GM21367 (cell line): ENCODE measurements around the gene SOX6.

Experiments
- ATAC-seq: cut with Tn5 transposase; IDR thresholded peaks from one replicate; pipeline ENCODE4 v1.9.1; 2021; ENCODE audit not compliant: unreplicated experiment

The SOX6 gene

DNA sequence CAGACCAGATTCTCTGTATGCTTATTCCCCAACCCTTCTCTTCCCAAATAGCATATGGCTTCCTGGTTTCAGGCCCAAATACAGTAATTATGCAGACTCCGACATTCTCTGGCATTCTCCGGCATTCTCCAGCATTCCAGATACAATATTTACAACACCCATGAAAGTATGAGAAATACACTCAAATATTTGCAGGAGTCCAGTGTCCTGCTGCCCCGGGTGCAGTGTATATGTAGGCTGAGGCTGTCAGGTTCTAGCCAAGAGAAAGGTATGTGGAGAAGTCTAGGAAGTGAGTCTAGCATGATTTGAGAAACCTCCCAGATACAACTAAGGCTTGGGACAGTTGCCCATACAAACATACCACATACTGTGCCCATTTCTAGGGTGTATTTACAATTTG is 160.7 kb downstream of the SOX6 start:
- ATAC-seq = no peak

- no peak for ATAC-seq
Observed at GRCh38 chr11:16194566-16194965, 161.8 kb downstream of the SOX6 start.

GRCh38 chr11:16193897-16194381 is 162.4 kb downstream of the SOX6 start:
- ATAC-seq = no peak

DNA sequence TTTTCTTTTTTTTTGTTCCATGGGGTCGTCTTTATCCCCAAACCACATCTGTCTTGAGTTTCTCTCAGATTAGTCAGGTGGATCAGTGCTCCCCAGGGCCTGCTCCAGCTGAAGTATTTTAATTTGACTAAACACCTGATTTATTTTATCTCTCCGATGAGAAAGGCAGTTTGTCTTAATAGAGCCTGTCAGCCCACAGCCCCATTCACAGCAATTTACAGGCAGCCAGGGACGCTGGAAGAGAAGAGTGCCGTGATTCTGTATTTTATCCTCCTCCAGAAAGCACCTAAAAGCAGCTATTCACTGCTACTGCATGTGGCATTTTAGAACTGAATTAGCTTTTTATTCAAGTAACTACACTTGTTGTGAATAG is 164.5 kb downstream of the SOX6 start:
- no peak for ATAC-seq

- no peak for ATAC-seq
Observed at GRCh38 chr11:16191212-16191867, 165.0 kb downstream of the SOX6 start.

GRCh38 chr11:16186680-16187079 is 169.7 kb downstream of the SOX6 start:
- ATAC-seq = no peak

DNA sequence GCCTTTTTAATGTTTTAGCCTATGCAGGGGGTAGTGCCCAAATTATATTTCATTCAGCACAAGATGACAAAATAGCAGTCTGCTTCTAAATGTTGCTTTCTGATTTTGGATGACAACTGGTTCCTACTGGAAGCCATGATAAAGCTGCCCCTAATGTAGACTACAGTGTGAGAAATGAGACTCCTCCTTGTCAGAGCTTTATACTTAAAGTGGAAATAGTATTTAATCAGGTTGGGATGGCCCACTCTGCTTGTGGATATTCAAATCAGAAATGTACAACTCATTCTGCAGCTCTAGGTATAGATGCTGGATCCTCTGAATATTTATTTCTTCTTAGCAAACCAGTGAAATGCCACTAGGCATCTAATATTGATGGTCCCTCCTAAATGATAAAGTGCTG is 171.3 kb downstream of the SOX6 start:
- no peak for ATAC-seq

DNA sequence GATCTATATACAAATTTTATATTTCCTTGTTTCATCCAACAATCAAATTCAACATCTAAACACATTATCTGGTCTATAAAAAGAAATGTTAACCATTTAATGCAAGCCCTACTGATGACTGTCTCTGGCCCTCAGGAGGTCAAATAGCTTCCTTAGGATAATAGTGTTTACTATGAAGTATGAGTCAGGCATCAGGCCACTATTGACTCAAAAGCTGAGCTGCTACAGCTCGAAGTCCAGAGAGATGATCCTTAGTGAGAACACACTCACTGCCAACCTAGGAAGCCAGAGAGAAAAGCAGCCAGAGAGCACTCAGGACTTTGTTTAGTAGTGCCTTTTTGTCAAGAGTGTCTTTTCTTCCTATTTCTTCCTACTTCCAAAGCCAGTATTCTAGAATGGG is 171.8 kb downstream of the SOX6 start:
- no peak for ATAC-seq

DNA sequence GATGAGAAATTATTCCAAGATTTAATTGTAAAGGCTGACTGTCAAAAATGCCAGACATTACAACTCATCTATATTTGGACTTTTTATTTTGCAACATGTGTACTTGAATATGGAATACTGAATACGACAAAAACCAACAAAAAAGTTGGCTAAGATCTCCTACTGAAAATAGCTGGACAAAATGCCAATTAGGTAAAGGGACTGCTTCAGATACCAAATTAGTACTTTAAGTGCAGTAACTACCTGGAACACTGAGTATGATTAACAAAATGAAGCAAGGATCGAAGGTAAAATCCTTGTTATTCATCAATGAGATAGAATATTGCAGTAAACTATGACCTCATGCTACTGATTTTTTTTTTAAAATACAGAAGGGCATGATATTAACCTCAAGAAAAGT is 173.8 kb downstream of the SOX6 start:
- no peak for ATAC-seq

- ATAC-seq = no peak
Observed at GRCh38 chr11:16180868-16181267, 175.5 kb downstream of the SOX6 start.

- no peak for ATAC-seq
Observed at GRCh38 chr11:16179676-16180075, 176.7 kb downstream of the SOX6 start.

DNA sequence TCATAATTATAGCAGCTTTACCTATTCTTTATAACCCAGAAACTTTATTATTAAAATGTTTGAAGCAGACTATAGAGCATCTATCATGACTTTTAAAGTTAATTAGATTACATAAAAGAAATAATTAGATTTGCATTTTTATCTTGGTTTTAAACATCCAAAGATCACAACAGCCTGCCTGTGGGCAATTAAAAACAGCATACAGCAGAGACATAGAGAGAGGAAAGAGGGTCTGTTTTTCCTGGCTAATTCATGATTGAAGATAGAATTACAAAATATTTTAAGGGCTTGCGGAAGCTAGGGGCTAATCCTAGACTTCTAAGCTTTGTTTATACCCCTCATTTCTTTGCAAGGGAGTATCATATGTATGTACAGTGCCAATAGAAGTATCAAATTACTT is 178.1 kb downstream of the SOX6 start:
- ATAC-seq = no peak

DNA sequence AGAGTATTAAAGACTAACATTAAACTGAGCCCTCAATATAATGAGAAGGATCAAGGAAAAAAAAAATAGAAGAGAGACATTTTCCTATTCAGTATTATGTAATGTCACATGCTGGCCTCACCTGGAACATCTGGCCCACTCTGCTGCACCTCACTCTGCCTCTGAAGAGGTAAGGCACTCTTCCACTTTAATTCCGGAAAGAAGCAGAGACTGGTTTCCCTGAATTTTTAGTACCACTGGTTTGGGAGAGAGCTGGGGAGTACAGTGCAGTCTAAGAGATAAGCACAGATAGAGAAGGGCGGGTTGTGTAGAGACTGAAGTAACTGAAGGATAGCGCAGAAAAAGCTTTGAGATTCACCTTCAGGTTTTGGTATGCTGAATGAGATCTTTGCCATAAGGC is 178.7 kb downstream of the SOX6 start:
- ATAC-seq = no peak

DNA sequence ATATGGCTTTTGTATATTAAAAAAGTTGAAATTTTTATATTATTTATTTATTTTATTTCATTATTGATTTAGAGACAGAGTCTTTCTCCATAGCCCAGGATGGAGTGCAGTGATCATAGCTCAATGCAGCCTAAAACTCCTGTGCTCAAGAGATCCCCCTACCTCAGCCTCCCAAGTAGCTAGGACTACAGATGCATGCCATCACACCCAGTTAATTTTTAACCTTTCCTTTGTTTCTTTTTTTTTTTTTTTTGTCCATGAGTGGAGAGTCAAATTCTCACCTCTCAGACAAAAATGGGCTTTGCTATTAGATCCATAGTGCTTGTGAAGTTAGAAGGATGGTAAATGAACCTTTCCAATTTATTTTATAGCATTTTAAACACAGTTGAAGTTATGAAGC is 182.5 kb downstream of the SOX6 start:
- no peak for ATAC-seq

- ATAC-seq = no peak
Observed at GRCh38 chr11:16171882-16172281, 184.5 kb downstream of the SOX6 start.

DNA sequence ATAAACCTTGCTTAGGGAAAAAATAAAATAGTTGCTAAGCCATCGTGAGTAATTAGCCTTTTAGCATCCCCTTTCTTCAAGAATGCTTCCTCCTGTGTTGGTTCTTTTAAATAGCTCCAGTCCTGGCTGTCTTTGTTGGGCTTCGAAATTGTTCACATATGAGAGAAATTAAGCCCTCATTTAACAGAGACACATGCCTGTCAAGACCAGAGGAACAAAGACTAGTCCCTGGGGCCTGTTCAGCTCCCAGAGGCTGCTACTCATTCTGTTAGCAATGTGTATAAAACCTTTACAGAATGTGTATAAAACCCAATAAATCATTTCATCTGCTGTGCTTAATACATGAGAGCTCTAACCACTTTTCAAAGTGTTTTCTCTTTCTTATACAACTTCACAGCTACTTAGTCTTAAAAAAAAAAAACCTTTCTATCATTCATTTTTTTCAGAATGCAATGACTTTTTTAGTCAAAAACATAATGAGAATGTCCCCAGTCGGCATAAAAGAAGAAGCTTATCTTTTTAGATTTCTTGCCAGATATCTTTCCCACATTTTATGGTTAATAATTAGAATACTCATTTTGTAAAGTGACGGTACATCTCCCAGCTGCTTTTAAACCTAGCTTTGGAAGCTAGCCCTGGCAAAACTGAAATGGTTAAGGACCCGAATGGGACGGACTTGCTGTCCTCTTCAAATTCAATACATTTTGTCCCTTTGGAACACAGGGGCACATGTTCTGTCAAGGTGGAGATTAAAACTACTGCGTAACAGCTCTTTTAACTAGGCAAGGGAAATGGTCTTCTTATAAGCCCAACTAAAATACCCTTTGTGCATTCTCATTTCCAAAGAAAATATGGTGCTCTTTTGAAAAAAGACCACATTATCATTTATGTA is 186.1 kb downstream of the SOX6 start:
- ATAC-seq = no peak

GRCh38 chr11:16169541-16169940 is 186.8 kb downstream of the SOX6 start:
- no peak for ATAC-seq

GRCh38 chr11:16167706-16168487 is 188.4 kb downstream of the SOX6 start:
- no peak for ATAC-seq

GRCh38 chr11:16166571-16166970 is 189.8 kb downstream of the SOX6 start:
- ATAC-seq = no peak

- ATAC-seq = no peak
Observed at GRCh38 chr11:16160146-16160545, 196.2 kb downstream of the SOX6 start.

GRCh38 chr11:16158426-16158994 is 197.8 kb downstream of the SOX6 start:
- no peak for ATAC-seq
